ENCODE data around the gene LPP.

GRCh38 chr3:188720636-188721035 lies 566.7 kb downstream of the LPP start:
- TF ChIP-seq CTCF (IDR thresholded peaks at IDR 0.05), result no peak
- TF ChIP-seq POLR2A (IDR thresholded peaks at IDR 0.05), result no peak

Data from right lobe of liver (tissue), 4 donors.